Measurements from ENCODE around the gene RENBP.

RENBP gene

GRCh38 chrX:153932220-153932915 lies 12.1 kb downstream of the RENBP start:
- DNase-seq (ENCODE audit: low read depth): no peak

- no peak for DNase-seq (ENCODE audit: low read depth)
Observed at GRCh38 chrX:153931748-153932147, 12.7 kb downstream of the RENBP start.

GRCh38 chrX:153931151-153931550 lies 13.3 kb downstream of the RENBP start:
- no peak for DNase-seq (ENCODE audit: low read depth)

GRCh38 chrX:153930011-153930910 lies 14.2 kb downstream of the RENBP start:
- no peak for DNase-seq (ENCODE audit: low read depth)

DNA sequence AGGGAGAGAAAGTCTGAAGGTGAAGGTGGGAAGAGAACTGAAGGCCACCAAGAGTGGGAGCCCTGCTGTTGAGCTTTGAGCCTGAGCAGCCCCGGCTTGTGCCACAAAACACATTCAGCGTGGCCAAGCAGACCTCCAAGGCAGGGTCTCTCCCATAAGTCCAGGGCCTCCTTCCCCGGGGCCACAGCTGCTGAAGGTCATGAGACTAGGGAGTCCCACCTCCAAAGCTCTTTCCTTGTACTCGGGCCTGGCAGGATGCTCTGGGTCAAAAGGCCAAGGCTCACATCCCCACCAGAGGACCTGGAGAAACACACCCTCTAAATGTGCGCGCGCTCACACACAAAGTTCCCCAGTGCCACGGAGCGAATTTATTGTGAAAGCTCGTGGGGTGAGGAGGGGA lies 14.9 kb downstream of the RENBP start:
- no peak for DNase-seq (ENCODE audit: low read depth)

DNA sequence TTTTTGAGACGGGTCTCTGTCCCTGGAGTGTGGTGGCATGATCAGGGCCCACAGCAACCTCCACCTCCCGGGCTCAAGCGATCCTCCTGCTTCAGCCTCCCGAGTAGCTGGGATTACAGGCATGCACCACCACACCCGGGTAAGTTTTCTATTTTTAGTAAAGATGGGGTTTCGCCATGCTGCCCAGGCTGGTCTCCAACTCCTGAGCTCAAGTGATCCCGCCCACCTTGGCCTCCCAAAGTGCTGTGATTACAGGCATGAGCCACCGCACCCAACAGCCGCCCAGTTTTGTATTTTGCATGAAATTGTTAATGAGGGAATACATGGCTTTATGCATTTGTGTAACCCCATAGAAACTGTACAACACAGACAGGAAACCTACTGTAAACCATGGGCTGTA lies 15.6 kb downstream of the RENBP start:
- no peak for DNase-seq (ENCODE audit: low read depth)

DNA sequence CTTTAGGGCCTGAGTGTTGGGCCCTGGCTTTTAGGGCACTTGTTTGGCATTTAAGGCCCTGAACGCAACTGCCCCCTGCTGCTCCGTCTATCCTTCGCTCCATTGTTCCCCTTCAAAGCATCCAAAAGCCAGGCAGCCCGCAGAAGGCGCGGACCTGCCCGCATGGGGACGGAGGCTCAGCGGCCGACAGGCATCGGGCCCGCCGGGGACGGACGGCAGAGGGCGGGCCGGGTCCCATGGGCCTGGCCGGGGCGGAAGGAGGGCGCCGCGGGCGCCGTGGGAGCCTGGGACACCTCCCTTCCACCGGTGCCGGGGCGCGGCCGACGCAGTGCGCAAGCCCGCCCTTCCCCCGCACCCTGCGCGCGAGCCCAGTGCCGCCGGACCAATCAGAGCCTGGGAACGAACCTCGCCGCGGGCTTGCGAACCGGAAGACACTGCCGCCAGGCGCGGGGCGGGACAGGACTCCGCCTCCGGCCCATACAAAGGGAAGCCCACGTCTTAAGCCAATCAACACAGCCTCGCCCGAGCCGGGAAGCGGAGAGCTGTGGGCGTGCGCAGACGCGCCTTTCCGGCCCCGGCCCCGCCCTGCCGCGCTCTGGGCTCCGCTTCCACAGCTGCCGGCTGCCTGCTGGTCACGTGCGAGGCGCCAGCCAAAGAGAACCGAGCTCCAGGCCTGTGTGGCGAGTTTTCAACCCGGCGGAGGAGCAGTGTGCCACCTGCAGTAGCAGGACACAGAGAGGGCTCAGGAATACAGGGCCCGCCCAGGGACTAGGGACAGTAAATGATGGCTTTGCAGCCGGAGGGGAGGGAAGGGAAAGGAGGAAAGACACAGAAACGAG lies 16.3 kb downstream of the RENBP start:
- peak; percentile 93 for DNase-seq (ENCODE audit: low read depth)

DNA sequence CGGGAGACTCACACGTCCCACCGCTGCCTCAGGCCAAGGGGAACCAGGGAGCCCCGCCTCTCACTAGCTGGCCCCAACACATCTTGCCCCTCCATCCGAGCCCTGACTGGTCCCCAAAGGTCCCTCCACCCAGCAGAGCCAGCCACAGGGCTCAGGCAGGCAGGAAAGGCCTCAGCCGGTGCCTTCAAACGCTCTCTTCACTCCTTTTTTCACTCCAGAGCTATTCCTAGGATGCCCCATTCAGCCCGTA lies 16.8 kb downstream of the RENBP start:
- no peak for DNase-seq (ENCODE audit: low read depth)

DNA sequence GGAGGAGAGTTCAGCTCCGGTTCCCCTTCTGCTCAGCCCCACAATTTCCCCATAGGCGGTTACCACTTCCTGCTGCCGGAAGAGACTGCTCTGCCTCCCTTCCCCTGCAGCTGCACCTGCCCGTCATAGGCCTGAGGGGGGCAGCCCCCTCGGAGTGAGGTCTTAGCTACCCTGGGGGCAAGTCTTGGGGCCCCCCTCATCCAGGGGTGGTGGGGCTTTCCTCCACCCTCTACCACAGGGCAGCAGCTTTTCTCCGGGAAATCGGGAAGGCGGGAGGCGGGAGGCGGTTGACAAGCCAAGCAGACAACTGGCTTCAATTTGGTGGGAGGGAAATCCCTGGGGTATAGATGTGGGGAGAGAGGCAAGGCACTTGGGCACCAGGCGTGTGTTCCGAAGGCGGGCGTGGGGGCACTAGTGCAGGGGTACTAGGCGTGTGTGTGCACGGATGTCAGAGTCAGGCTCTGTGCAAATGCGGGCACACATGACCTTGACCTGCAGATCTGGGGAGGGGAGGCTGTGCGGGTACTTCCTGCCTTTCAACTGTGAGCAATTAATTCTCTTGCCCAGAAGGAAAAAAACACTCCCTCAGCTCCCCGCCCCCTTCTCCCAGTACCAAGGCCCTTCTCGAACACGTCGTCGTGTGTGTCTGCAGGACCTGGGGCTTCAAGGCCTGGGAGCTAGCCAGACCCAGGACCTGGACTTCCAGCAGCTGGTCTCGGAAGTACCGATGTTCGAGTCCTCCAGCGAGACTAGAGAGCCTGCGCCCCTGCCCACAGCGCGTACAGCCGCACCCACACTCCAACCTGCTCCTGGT lies 17.4 kb downstream of the RENBP start:
- no peak for DNase-seq (ENCODE audit: low read depth)

GRCh38 chrX:153926552-153926857 lies 17.9 kb downstream of the RENBP start:
- no peak for DNase-seq (ENCODE audit: low read depth)

DNA sequence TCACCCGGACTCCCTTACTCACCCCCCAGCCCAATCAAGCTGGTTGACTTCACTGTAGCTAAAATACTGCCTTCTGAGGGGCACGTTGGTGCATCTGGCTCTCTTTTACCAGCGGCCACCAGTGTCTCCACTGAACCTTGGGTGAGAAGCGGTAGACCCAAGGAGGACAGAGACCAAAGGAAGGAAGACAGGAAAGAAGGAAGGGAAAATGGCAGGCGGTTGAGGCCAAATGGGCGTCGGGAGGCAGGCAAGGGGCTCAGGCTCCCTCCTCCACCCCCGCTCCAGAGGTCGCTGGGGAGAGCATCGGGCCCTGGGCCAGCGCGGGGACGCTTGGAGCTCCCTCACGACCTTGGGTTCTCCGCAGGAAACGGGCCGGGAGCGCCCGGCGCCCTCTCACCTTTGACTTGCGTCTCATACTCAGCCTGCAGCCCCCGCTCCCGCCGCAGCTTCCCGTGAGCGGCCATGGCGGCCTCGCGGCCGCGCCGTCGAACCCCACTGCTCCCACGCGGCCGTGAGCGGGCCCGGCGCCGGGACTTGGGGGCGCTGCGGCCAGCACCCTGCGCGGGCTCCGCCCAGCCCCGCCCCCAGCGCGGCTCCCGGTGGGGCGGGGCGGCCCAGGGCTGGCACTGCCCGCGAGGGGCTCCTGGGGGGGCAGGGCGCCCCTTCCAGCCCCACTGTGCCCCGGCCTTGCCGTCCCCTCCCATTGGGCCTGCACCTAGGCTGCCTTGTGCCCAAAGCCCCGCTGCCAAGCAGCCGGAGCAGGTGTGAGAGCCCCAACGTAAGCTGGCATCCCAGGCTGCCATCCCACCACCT lies 18.5 kb downstream of the RENBP start, which contains the start of gene ARHGAP4:
TSS of gene ARHGAP4 (minus strand) at position 526 of the 813 bp plus-strand sequence. CDS start at position 464, 62 bp downstream.
- no peak for DNase-seq (ENCODE audit: low read depth)

DNA sequence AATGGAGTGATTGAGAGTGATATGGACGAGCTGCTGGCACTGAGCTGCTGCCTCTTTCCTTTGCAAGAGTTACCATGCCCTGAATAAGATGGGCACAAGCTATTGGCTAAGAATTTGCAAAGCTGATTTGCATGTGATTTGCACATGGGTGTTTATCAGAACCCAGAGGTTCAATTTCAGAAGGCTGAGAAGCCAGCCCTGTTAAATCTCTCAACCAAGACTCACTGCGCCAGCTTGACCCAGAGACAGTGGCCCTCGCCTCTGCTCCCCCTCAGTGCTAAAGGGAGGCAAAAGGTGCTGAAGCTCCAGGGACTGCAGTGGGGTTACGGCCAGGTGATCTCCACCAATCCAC lies 19.1 kb downstream of the RENBP start:
- DNase-seq (ENCODE audit: low read depth): no peak

GRCh38 chrX:153924149-153924861 lies 20.1 kb downstream of the RENBP start:
- no peak for DNase-seq (ENCODE audit: low read depth)

- no peak for DNase-seq (ENCODE audit: low read depth)
Observed at GRCh38 chrX:153922932-153923857, 21.2 kb downstream of the RENBP start.

DNA sequence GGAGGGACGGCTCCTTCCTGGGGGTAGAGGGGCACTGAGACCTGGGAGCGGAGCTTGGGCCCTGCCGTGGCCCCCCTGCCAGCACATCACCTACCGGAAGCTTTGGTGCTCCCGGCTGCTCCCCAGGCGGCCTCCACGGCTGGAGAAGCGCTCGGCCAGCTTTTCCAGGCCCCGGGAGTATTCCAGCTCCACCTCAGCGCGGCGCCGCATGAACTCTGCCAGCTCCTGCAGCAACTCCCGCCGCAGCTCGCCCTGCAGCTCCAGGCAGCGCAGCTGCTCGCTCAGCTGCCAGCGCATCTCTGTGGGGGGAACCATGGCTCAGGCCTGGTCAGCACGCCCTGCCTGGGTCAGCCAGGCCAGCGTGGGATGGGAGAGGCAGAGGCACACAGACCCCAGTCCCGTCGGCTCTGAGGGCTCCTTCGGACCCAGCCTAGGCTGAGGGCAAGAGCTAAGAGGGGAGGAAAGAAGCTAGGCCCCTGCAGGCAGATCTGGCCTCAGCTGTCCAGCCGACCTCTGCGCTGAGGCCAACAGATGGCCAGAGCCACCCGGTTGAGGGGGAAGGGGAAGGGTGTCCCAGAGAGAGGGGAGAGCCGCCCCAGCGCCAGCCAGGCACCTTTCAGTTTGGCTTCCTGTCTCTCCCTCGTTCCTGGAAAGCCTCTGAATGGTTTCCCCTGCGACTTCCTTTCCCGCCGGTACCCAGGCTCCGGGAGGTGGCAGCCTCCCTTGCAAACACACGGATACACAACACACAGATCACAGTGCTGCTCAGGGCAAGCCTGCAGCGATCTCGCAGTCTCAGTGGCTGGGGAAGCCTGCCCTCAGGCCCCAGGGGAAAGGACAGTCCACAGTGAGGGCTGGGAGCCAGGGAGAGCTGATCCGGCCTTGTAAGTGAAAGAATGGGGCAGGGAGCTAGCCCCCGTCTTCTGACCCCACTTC lies 22.7 kb downstream of the RENBP start:
- DNase-seq (ENCODE audit: low read depth): no peak

- no peak for DNase-seq (ENCODE audit: low read depth)
Observed at GRCh38 chrX:153921070-153921469, 23.4 kb downstream of the RENBP start.

DNA sequence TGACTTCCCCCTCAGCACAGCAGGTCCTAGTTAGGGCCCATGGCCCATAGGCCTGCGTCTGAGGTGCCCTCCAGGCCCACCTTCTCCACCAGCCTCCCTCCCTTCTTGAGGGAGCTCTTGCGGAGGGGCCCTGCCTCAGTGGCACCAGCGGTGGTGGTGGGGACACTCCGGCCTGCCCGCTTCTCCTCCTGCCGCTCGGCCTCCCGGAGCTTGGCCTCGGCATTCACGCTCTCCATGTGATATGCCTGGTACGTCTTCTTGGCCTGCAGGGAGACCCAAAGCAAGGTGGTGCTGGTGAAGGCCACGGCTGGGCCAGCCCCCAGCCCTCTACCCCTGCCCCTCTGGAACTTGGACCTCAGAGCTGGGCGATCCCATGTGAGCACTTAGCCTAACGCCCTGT lies 23.9 kb downstream of the RENBP start:
- DNase-seq (ENCODE audit: low read depth): no peak

DNA sequence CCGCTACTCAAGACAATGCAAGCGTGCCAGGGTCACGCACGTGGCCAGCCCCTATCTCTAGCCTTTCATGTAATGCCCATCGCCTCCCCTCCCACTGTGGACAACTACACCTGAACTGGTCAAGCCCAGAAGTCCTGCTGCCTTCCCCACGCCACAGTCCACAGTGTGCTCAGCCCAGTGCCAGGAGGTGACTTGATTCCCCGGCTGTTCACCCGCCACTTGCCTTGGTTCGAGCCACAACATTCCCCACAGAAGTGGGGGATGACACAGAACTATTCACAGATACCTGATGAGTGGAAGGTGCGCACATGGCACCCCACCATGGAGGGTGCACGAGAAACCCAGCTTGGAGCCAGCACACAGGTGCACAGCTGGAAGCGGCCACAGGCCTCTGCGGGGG lies 25.2 kb downstream of the RENBP start:
- DNase-seq (ENCODE audit: low read depth): no peak

Measured in stromal cell of bone marrow (primary cell).